ENCODE measurements around the gene BMAL1.

DNA sequence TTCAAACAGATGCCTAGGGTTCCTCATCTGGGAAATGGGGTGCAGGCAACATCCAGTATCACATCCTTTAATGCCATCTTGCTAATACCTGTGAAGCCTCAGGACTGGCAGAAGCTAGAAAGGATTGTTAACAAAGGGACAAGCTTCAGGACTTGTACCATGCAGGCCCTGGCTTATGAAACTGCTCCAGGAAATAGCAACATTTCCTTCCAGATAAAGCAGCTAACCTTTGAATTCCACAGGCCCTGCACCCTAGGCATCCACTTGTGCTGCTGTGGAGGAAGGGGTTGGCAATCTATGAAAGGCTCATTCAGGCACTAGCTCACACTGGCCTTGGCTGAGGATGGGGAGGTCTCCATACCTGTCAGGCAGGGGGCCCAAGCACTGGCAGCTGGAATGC lies 98.2 kb downstream of the BMAL1 start:
- TF ChIP-seq, protein P1, sequence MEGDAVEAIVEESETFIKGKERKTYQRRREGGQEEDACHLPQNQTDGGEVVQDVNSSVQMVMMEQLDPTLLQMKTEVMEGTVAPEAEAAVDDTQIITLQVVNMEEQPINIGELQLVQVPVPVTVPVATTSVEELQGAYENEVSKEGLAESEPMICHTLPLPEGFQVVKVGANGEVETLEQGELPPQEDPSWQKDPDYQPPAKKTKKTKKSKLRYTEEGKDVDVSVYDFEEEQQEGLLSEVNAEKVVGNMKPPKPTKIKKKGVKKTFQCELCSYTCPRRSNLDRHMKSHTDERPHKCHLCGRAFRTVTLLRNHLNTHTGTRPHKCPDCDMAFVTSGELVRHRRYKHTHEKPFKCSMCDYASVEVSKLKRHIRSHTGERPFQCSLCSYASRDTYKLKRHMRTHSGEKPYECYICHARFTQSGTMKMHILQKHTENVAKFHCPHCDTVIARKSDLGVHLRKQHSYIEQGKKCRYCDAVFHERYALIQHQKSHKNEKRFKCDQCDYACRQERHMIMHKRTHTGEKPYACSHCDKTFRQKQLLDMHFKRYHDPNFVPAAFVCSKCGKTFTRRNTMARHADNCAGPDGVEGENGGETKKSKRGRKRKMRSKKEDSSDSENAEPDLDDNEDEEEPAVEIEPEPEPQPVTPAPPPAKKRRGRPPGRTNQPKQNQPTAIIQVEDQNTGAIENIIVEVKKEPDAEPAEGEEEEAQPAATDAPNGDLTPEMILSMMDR (IDR thresholded peaks at IDR 0.05): no peak
- TF ChIP-seq POLR2A (IDR thresholded peaks at IDR 0.05): no peak

All from thyroid gland (tissue), 4 donors.